ENCODE data around the gene ABLIM3.

ABLIM3 gene

GRCh38 chr5:149128023-149128875 lies 13.0 kb upstream of the ABLIM3 start:
- Histone ChIP-seq H2AFZ (ENCODE audit: low read depth, low read length) (no peak overlapping the region), H3K9ac (ENCODE audit: low read length) (no peak overlapping the region), H2BK120ac (ENCODE audit: low read depth, low read length) (no peak overlapping the region), H2BK5ac (ENCODE audit: low read depth, low read length, poor library complexity, severe bottlenecking) (no peak overlapping the region), H3K14ac (ENCODE audit: low read length in 2 of 2) (no peak overlapping the region), H3K27me3 (ENCODE audit: control insufficient read depth in 1 of 2, insufficient read depth in 1 of 2, low read length in 2 of 2) (no peaks in the 10 kb centered on the region), H3K36me3 (ENCODE audit: control insufficient read depth in 1 of 2, insufficient read depth in 2 of 2, low read depth in 1 of 2, low read length in 2 of 2) (no peaks in the 10 kb centered on the region), H2BK15ac (ENCODE audit: low read depth, poor library complexity, severe bottlenecking) (no peak overlapping the region), H3K27ac (ENCODE audit: low read length, poor library complexity, severe bottlenecking) (no peak overlapping the region), H3K4me1 (ENCODE audit: control insufficient read depth, insufficient read depth, low read depth, low read length) (peaks cover 2% of the 10 kb centered on the region), H3K9me3 (ENCODE audit: control insufficient read depth, low read length) (no peaks in the 10 kb centered on the region), H4K8ac (ENCODE audit: low read length) (no peak overlapping the region), H3K18ac (ENCODE audit: low read depth in 1 of 2, low read length in 2 of 2) (no peak overlapping the region), H3K23ac (ENCODE audit: low read length in 2 of 2) (no peak overlapping the region), H3K79me1 (replicated peaks; ENCODE audit: low read length, poor library complexity, severe bottlenecking) (no peaks in the 10 kb centered on the region), H3K4me3 (ENCODE audit: insufficient read depth in 1 of 2, low read depth in 1 of 2, low read length in 2 of 2) (no peak overlapping the region), H3K4ac (ENCODE audit: low read depth in 1 of 2, low read length in 2 of 2) (no peak overlapping the region), H4K91ac (ENCODE audit: low read length) (no peak overlapping the region), H3K4me2 (ENCODE audit: low read length, poor library complexity, severe bottlenecking) (no peak overlapping the region), H2AK5ac (ENCODE audit: low read length, severe bottlenecking) (no peak overlapping the region), H2BK12ac (ENCODE audit: low read length in 2 of 2) (peak overlapping the region in 1 of 2 experiments; percentile 29)
- peak; percentile 61 for DNase-seq
- 42% methylated on average over 9 of the region's 13 CpGs for WGBS

GRCh38 chr5:149129181-149129580 lies 12.1 kb upstream of the ABLIM3 start:
- Histone ChIP-seq H3K79me1 (replicated peaks; ENCODE audit: low read length, poor library complexity, severe bottlenecking) (no peaks in the 10 kb centered on the region), H3K36me3 (ENCODE audit: control insufficient read depth in 1 of 2, insufficient read depth in 2 of 2, low read depth in 1 of 2, low read length in 2 of 2) (no peaks in the 10 kb centered on the region), H4K91ac (ENCODE audit: low read length) (no peak overlapping the region), H3K23ac (ENCODE audit: low read length in 2 of 2) (no peak overlapping the region), H3K4me2 (ENCODE audit: low read length, poor library complexity, severe bottlenecking) (no peak overlapping the region), H3K9me3 (ENCODE audit: control insufficient read depth, low read length) (no peaks in the 10 kb centered on the region), H4K8ac (ENCODE audit: low read length) (no peak overlapping the region), H3K9ac (ENCODE audit: low read length) (no peak overlapping the region), H3K27me3 (ENCODE audit: control insufficient read depth in 1 of 2, insufficient read depth in 1 of 2, low read length in 2 of 2) (no peaks in the 10 kb centered on the region), H2BK12ac (ENCODE audit: low read length in 2 of 2) (no peak overlapping the region), H3K4ac (ENCODE audit: low read depth in 1 of 2, low read length in 2 of 2) (no peak overlapping the region), H3K4me3 (ENCODE audit: insufficient read depth in 1 of 2, low read depth in 1 of 2, low read length in 2 of 2) (no peak overlapping the region), H2AFZ (ENCODE audit: low read depth, low read length) (no peak overlapping the region), H3K14ac (ENCODE audit: low read length in 2 of 2) (no peak overlapping the region), H3K4me1 (ENCODE audit: control insufficient read depth, insufficient read depth, low read depth, low read length) (peaks cover 2% of the 10 kb centered on the region), H2BK5ac (ENCODE audit: low read depth, low read length, poor library complexity, severe bottlenecking) (no peak overlapping the region), H3K18ac (ENCODE audit: low read depth in 1 of 2, low read length in 2 of 2) (no peak overlapping the region), H2BK120ac (ENCODE audit: low read depth, low read length) (no peak overlapping the region), H2AK5ac (ENCODE audit: low read length, severe bottlenecking) (no peak overlapping the region), H3K27ac (ENCODE audit: low read length, poor library complexity, severe bottlenecking) (no peak overlapping the region), H2BK15ac (ENCODE audit: low read depth, poor library complexity, severe bottlenecking) (no peak overlapping the region)
- no peak for DNase-seq
- WGBS = 93% methylated on average over 1 of the region's 1 CpG

GRCh38 chr5:149130121-149130914 lies 11.0 kb upstream of the ABLIM3 start:
- Histone ChIP-seq H3K18ac (ENCODE audit: low read depth in 1 of 2, low read length in 2 of 2) (no peak overlapping the region), H2BK120ac (ENCODE audit: low read depth, low read length) (no peak overlapping the region), H3K9ac (ENCODE audit: low read length) (no peak overlapping the region), H4K8ac (ENCODE audit: low read length) (no peak overlapping the region), H2BK5ac (ENCODE audit: low read depth, low read length, poor library complexity, severe bottlenecking) (no peak overlapping the region), H3K27me3 (ENCODE audit: control insufficient read depth in 1 of 2, insufficient read depth in 1 of 2, low read length in 2 of 2) (no peaks in the 10 kb centered on the region), H4K91ac (ENCODE audit: low read length) (no peak overlapping the region), H3K4me1 (ENCODE audit: control insufficient read depth, insufficient read depth, low read depth, low read length) (peaks cover 4% of the 10 kb centered on the region), H3K4me3 (ENCODE audit: insufficient read depth in 1 of 2, low read depth in 1 of 2, low read length in 2 of 2) (no peak overlapping the region), H2AFZ (ENCODE audit: low read depth, low read length) (no peak overlapping the region), H3K23ac (ENCODE audit: low read length in 2 of 2) (no peak overlapping the region), H3K4ac (ENCODE audit: low read depth in 1 of 2, low read length in 2 of 2) (no peak overlapping the region), H3K9me3 (ENCODE audit: control insufficient read depth, low read length) (no peaks in the 10 kb centered on the region), H3K14ac (ENCODE audit: low read length in 2 of 2) (no peak overlapping the region), H3K4me2 (ENCODE audit: low read length, poor library complexity, severe bottlenecking) (no peak overlapping the region), H2AK5ac (ENCODE audit: low read length, severe bottlenecking) (no peak overlapping the region), H2BK15ac (ENCODE audit: low read depth, poor library complexity, severe bottlenecking) (no peak overlapping the region), H3K27ac (ENCODE audit: low read length, poor library complexity, severe bottlenecking) (no peak overlapping the region), H3K36me3 (ENCODE audit: control insufficient read depth in 1 of 2, insufficient read depth in 2 of 2, low read depth in 1 of 2, low read length in 2 of 2) (no peaks in the 10 kb centered on the region), H2BK12ac (ENCODE audit: low read length in 2 of 2) (peak overlapping the region in 1 of 2 experiments; percentile 51), H3K79me1 (replicated peaks; ENCODE audit: low read length, poor library complexity, severe bottlenecking) (no peaks in the 10 kb centered on the region)
- WGBS = 64% methylated on average over 6 of the region's 8 CpGs
- peak; percentile 37 for DNase-seq

- peaks cover 4% of the 10 kb centered on the region for H3K4me1 ChIP-seq (ENCODE audit: control insufficient read depth, insufficient read depth, low read depth, low read length)
- no peak overlapping the region for H3K14ac ChIP-seq (ENCODE audit: low read length in 2 of 2)
- H2BK120ac ChIP-seq (ENCODE audit: low read depth, low read length) = no peak overlapping the region
- H3K4ac ChIP-seq (ENCODE audit: low read depth in 1 of 2, low read length in 2 of 2) = no peak overlapping the region
- no peak overlapping the region for H2BK15ac ChIP-seq (ENCODE audit: low read depth, poor library complexity, severe bottlenecking)
- no peak overlapping the region for H4K91ac ChIP-seq (ENCODE audit: low read length)
- WGBS = no CpG with 5 or more reads among the region's 1 CpG
- DNase-seq = no peak
- H3K23ac ChIP-seq (ENCODE audit: low read length in 2 of 2) = no peak overlapping the region
- no peak overlapping the region for H2AFZ ChIP-seq (ENCODE audit: low read depth, low read length)
- H3K36me3 ChIP-seq (ENCODE audit: control insufficient read depth in 1 of 2, insufficient read depth in 2 of 2, low read depth in 1 of 2, low read length in 2 of 2) = no peaks in the 10 kb centered on the region
- H2AK5ac ChIP-seq (ENCODE audit: low read length, severe bottlenecking) = no peak overlapping the region
- no peak overlapping the region for H3K27ac ChIP-seq (ENCODE audit: low read length, poor library complexity, severe bottlenecking)
- no peak overlapping the region for H2BK5ac ChIP-seq (ENCODE audit: low read depth, low read length, poor library complexity, severe bottlenecking)
- H3K79me1 ChIP-seq (replicated peaks; ENCODE audit: low read length, poor library complexity, severe bottlenecking) = no peaks in the 10 kb centered on the region
- H2BK12ac ChIP-seq (ENCODE audit: low read length in 2 of 2) = no peak overlapping the region
- H3K18ac ChIP-seq (ENCODE audit: low read depth in 1 of 2, low read length in 2 of 2) = no peak overlapping the region
- H3K27me3 ChIP-seq (ENCODE audit: control insufficient read depth in 1 of 2, insufficient read depth in 1 of 2, low read length in 2 of 2) = no peaks in the 10 kb centered on the region
- no peak overlapping the region for H3K4me2 ChIP-seq (ENCODE audit: low read length, poor library complexity, severe bottlenecking)
- no peaks in the 10 kb centered on the region for H3K9me3 ChIP-seq (ENCODE audit: control insufficient read depth, low read length)
- H3K4me3 ChIP-seq (ENCODE audit: insufficient read depth in 1 of 2, low read depth in 1 of 2, low read length in 2 of 2) = no peak overlapping the region
- H3K9ac ChIP-seq (ENCODE audit: low read length) = no peak overlapping the region
- no peak overlapping the region for H4K8ac ChIP-seq (ENCODE audit: low read length)
These were observed 8.8 kb upstream of the ABLIM3 start for GRCh38 chr5:149132474-149132873.

Data from mesenchymal stem cell (in vitro differentiated cells and primary cell).